ES-I3 (cell line): ENCODE data around the gene LGALS7B.
"Not testable (repeated sequence)": the region's sequence is repeated elsewhere in the genome, so short reads cannot be mapped to it uniquely, and the experiment has no call there.

Source experiments
- H3K36me3 ChIP-seq: 2 replicates; pipeline ENCODE4 v1.6.1; 2013; ENCODE audit warnings: mild to moderate bottlenecking, low read length, control low read depth, moderate library complexity; ENCODE audit not compliant: insufficient read depth
- H3K4me1 ChIP-seq: 2 replicates; pipeline ENCODE4 v1.6.1; 2013; ENCODE audit warnings: mild to moderate bottlenecking, control low read depth, low read length; ENCODE audit not compliant: insufficient read depth
- H3K9ac ChIP-seq: 2 replicates; pipeline ENCODE4 v1.6.1; 2013; ENCODE audit warnings: low read depth, mild to moderate bottlenecking, low read length, moderate library complexity
- H3K9me3 ChIP-seq: 2 replicates; pipeline ENCODE4 v1.6.1; 2013; ENCODE audit warnings: mild to moderate bottlenecking, low read length, moderate library complexity; ENCODE audit not compliant: control insufficient read depth, insufficient read depth

LGALS7B gene

DNA sequence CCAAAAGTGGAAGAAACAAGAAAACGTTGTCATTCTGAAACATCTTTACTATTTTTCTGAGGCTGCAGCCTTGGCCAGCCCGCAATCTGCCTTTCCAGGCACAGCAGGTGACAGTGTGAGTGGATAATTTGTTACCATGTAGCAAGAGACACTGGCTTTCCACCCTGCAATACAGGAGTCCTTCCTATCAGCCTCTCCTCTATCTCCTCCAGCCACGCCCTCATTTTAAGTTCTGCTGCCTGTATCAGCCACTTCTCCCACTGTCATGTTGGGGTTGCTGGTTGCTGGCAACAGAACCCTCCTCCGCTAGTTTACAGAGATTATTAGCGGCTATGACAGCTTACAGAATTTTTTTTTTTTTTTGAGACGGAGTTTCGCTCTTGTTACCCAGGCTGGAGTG, 7.9 kb upstream of the LGALS7B start:
- Histone ChIP-seq H3K4me1 (no peaks in the 10 kb centered on the region), H3K36me3 (no peaks in the 10 kb centered on the region), H3K9me3 (no peaks in the 10 kb centered on the region), H3K9ac (no peak overlapping the region)

GRCh38 chr19:38782212-38782611, 6.8 kb upstream of the LGALS7B start:
- H3K9ac ChIP-seq, H3K4me1 ChIP-seq, H3K36me3 ChIP-seq, H3K9me3 ChIP-seq: not testable (repeated sequence)

DNA sequence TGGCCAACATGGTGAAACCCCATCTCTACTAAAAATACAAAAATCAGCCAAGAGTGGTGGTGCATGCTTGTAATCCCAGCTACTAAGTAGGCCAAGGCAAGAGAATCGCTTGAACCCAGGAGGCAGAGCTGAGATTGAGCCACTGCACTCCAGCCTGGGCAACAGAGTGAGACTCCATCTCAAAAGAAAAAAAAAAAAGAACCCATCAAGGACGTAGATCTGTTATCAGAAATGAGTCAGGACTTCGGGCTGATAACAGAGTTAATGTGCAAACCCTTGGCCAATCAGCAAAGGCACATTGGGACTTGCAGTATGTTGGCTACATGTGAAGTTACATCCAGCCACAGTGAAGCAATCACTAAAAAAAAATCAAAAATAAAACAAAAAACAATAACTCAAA, 4.8 kb upstream of the LGALS7B start:
- H3K4me1 ChIP-seq, result no peaks in the 10 kb centered on the region
- no peak overlapping the region for H3K9ac ChIP-seq
- H3K36me3 ChIP-seq, result no peaks in the 10 kb centered on the region
- H3K9me3 ChIP-seq, result no peaks in the 10 kb centered on the region

DNA sequence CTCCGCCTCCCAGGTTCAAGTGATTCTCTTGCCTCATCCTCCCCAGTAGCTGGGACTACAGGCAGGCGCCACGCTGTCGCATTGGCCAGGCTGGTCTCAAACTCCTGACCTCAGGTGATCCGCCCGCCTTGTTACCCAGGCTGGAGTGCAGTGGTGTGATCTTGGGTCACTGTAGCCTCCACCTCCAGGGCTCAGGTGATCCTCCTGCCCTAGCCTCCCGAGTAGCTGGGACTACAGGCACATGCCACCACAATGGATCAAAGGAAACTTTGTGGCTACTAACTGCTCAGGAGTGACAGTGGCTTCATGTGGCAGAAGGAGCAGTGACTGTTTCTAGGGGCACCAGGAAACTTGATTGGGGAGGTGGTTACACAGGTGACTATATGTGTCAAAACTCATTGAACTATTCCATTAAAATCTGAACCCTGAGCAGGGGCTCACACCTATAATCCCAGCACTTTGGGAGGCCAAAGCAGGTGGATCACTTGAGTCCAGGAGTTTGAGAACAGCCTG, 3.8 kb upstream of the LGALS7B start:
- Histone ChIP-seq H3K4me1 (no peaks in the 10 kb centered on the region), H3K36me3 (no peaks in the 10 kb centered on the region), H3K9me3 (no peaks in the 10 kb centered on the region), H3K9ac (no peak overlapping the region)

- not testable (repeated sequence) for H3K9me3 ChIP-seq, H3K36me3 ChIP-seq, H3K4me1 ChIP-seq, H3K9ac ChIP-seq
Measured at GRCh38 chr19:38786061-38786460, 2.9 kb upstream of the LGALS7B start.

DNA sequence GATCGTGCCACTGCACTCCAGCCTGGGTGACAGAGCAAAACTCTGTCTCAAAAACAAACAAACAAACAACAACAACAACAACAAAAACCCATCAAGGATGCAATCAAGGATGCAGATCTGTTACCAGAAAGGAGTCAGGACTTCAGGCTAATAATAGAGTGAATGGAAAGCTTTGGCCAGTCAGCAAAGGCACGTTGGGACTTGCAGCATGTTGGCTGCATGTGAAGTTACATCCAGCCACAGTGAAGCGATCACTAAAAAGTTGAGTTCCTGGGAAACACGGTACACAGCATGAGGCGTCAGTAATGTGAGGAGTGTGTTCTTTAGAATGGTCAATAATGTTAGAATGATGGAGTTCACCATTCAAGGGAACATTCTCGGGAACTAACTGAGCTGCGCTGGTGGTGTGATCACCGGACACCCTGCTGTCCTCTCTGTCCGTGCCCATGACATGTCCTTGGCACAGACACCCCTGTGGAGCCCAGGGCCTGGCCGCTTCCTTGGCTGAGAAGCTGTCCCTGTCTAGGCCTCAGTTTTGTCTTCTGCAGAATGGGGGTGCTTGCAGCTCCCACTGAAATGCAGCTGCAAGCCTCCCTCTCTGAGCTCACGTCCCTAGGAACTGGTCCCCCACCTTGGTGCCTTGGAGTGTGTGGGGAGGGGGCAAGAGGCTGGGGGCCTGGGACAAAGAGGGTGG, 2.3 kb upstream of the LGALS7B start:
- H3K4me1 ChIP-seq, result no peaks in the 10 kb centered on the region
- no peaks in the 10 kb centered on the region for H3K36me3 ChIP-seq
- no peak overlapping the region for H3K9ac ChIP-seq
- no peaks in the 10 kb centered on the region for H3K9me3 ChIP-seq

DNA sequence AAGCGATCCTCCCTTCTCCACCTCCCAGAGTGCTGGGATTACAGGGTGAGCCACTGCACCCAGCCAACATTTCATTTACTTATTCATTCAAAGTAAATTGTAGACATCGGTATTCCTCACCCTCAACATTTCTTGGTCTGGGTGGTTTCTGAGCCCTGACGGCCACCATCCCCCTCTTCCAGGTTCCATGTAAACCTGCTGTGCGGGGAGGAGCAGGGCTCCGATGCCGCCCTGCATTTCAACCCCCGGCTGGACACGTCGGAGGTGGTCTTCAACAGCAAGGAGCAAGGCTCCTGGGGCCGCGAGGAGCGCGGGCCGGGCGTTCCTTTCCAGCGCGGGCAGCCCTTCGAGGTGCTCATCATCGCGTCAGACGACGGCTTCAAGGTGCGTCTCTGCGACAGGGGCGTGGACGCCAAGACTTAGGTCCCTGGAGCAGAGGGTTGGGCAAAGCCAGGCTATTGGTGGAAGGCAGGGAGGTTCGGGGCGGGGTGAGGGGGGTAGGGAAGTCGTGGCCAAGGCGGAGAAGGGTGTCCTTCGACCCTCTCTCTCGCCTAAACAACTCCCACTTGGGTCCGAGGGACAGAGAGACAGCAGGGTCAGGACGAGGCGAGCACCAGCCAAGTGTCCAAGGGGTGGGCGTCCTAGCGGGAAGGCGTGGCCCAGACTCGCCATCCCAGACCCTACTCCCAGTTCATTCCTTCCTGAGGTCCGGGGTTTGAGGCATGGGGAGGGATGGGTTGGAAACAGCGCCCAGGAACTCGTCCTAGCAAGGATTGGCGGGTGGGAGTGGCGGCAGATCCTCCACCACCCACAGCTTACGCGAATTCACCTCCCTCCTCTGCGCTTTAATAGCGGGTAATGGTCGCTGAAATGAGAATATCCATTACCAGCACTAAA, 1.8 kb downstream of the LGALS7B start:
- H3K4me1 ChIP-seq, H3K9me3 ChIP-seq, H3K36me3 ChIP-seq, H3K9ac ChIP-seq: not testable (repeated sequence)

DNA sequence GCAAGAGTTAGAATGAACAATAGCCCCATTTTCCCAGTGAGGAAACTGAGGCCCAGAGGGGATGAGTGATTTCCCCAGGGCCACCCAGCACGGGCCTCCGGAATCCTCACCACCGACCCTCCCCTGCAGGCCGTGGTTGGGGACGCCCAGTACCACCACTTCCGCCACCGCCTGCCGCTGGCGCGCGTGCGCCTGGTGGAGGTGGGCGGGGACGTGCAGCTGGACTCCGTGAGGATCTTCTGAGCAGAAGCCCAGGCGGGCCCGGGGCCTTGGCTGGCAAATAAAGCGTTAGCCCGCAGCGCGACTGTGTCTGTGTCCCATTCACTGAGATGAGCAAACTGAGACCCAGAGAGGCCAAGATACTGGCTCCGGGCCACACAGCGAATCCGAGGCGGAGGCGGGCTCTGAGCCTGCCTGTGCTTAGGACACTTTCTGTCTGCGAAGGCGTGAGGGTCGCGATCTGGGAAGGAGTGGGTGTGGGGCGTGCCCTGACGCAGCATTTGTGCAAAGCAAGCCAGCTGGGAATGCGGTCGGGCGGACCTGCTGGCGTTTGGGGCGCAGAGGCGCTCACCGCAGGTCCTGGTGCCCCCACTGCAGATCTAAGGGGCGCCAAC, 2.6 kb downstream of the LGALS7B start:
- H3K4me1 ChIP-seq, H3K9ac ChIP-seq, H3K9me3 ChIP-seq: not testable (repeated sequence)

DNA sequence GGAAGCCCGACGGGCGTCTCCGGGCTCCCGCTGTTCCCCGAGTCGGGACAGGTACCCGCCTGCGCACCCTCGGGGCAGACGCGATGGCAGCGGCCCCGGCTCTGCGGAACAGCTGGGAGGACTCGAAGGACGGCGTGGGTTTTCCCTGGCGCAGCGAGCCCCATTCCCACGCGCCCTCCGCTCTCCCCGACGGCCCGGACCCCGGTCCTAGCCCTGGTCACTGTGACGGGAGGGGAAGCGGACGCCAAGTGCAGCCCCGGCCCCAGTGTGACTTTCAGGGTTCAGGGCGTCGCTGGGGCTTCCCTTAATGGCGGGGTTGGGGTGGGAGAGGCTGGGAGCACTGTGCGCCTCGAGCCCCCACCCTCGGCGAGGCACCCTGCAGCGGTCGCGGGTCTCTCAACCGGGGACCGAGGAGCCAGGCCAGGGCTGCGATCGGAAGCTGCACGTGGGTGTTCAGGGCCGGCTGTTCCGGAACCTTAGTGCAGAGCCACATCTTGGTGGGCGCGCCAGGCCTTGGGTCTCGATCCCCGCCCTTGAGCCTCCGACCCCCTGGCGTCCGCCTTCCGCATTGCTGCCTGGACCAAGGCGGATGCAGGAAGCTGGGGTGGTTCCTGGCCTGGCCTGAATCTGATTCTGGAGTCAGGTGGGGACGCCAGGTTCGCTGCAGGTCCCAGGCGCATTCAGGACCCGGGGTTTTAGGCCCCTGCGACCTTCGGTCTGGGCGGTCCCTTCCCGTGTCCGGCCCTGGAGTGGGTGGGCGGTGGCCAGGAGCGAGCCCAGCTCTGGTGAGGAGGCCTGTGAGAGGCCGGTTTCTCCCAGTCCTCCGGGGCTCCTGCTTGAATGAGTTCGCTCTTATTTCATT, 3.5 kb downstream of the LGALS7B start:
- Histone ChIP-seq H3K9ac (0 out of 2 replicates have a peak overlapping the region, but pooled peaks have one; percentile 13), H3K36me3 (no peaks in the 10 kb centered on the region), H3K9me3 (no peaks in the 10 kb centered on the region), H3K4me1 (peaks cover 3% of the 10 kb centered on the region; the same call in 1 of the 2 replicates)

More for the DNA sequence above, 2.6 kb downstream of the LGALS7B start:
- H3K36me3 ChIP-seq, result not testable (repeated sequence)

GRCh38 chr19:38793177-38793576, 4.2 kb downstream of the LGALS7B start:
- H3K4me1 ChIP-seq, result peaks cover 3% of the 10 kb centered on the region; the same call in 1 of the 2 replicates
- H3K36me3 ChIP-seq, result no peaks in the 10 kb centered on the region
- no peak overlapping the region for H3K9ac ChIP-seq
- H3K9me3 ChIP-seq, result no peaks in the 10 kb centered on the region

DNA sequence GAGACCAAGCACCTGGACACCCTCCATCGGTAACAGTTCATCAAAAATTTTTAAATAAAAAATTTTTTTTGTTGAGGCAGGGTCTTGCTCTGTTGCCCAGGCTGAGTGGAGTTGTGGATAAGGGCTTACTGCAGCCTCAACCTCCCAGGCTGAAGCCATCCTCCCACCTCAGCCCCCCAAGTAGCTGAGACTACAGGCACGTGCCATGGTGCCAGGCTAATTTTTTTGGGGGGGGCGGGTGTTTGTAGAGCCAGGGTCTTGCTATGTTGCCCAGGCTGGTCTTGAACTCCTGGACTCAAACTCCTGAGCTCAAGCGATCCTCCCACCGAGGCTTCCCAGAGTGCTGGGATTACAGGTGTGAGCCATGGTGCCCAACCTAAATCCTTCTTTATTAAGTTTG, 4.7 kb downstream of the LGALS7B start:
- no peaks in the 10 kb centered on the region for H3K36me3 ChIP-seq
- H3K9me3 ChIP-seq, result peaks cover under 1% of the 10 kb centered on the region; the same call in 1 of the 2 replicates
- peaks cover 3% of the 10 kb centered on the region; the same call in 1 of the 2 replicates for H3K4me1 ChIP-seq
- H3K9ac ChIP-seq, result no peak overlapping the region

DNA sequence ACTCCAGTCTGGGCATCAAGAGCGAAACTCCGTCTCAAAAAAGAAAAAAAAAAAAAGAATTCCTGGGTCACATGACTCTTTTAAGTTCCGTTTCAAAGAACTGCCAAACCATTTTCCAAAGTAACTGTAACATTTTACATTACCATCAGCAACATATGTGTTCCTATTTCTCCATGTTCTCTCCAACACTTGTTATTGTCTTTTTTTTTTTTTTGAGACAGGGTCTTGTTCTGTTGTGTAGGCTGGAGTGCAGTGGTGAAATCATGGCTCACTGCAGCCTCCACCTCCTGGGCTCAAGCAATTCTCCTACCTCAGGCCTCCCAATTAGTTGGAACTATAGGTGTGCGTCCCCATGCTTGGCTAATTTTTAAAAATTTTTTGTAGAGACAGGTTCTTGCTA, 6.5 kb downstream of the LGALS7B start:
- H3K9me3 ChIP-seq, result peaks cover 5% of the 10 kb centered on the region
- H3K4me1 ChIP-seq, result peaks cover 3% of the 10 kb centered on the region; the same call in 1 of the 2 replicates
- H3K36me3 ChIP-seq, result no peaks in the 10 kb centered on the region
- no peak overlapping the region for H3K9ac ChIP-seq

GRCh38 chr19:38796154-38796553, 7.2 kb downstream of the LGALS7B start:
- Histone ChIP-seq H3K9me3 (peaks cover 5% of the 10 kb centered on the region), H3K9ac (no peak overlapping the region), H3K36me3 (no peaks in the 10 kb centered on the region), H3K4me1 (peaks cover 3% of the 10 kb centered on the region; the same call in 1 of the 2 replicates)

- not testable (repeated sequence) for H3K9ac ChIP-seq, H3K36me3 ChIP-seq, H3K4me1 ChIP-seq, H3K9me3 ChIP-seq
Measured at GRCh38 chr19:38797781-38798180, 8.8 kb downstream of the LGALS7B start.
